ENCODE results near the gene TMEM253.
A peak's percentile ranks its signal among the peaks of the same experiment; 100 is the strongest.

TMEM253 gene

GRCh38 chr14:21100931-21101330, at the start of gene TMEM253:
Gene TMEM253 (plus strand): TSS chr14:21101066. CDS start chr14:21101344, 278 bp downstream.
- DNase-seq: no peak

GRCh38 chr14:21053184-21054122, 47.4 kb upstream of the TMEM253 start:
- no peak for DNase-seq

- DNase-seq: no peak
These were observed 46.6 kb upstream of the TMEM253 start for GRCh38 chr14:21054123-21054767.

GRCh38 chr14:21054768-21055145, 46.1 kb upstream of the TMEM253 start:
- no peak for DNase-seq

- DNase-seq: no peak
These were observed 45.3 kb upstream of the TMEM253 start for GRCh38 chr14:21055432-21056117.

GRCh38 chr14:21056520-21057163, 44.2 kb upstream of the TMEM253 start:
- no peak for DNase-seq

- no peak for DNase-seq
These were observed 42.8 kb upstream of the TMEM253 start, which contains the start of gene RNASE8 for GRCh38 chr14:21057803-21058675. Gene RNASE8 (plus strand): TSS chr14:21057822. CDS start chr14:21057893, 71 bp downstream.

- DNase-seq: no peak
These were observed 42.0 kb upstream of the TMEM253 start for GRCh38 chr14:21058903-21059302.

- no peak for DNase-seq
These were observed 40.8 kb upstream of the TMEM253 start for GRCh38 chr14:21059842-21060613.

GRCh38 chr14:21060614-21061346, 40.1 kb upstream of the TMEM253 start:
- no peak for DNase-seq

GRCh38 chr14:21061347-21061668, 39.6 kb upstream of the TMEM253 start:
- peak; percentile 0 for DNase-seq

- DNase-seq: peak; percentile 81
These were observed 37.4 kb upstream of the TMEM253 start for GRCh38 chr14:21063479-21063878.

GRCh38 chr14:21066882-21067502, 33.9 kb upstream of the TMEM253 start:
- DNase-seq: peak; percentile 3

- peak; percentile 16 for DNase-seq
These were observed 32.1 kb upstream of the TMEM253 start for GRCh38 chr14:21068521-21069387.

- DNase-seq: no peak
These were observed 31.3 kb upstream of the TMEM253 start for GRCh38 chr14:21069388-21070082.

GRCh38 chr14:21070083-21070609, 30.7 kb upstream of the TMEM253 start, which contains the start of gene ARHGEF40:
Gene ARHGEF40 (plus strand): TSS chr14:21070304. CDS start chr14:21070397, 93 bp downstream.
- no peak for DNase-seq

- peak; percentile 59 for DNase-seq
These were observed 30.1 kb upstream of the TMEM253 start for GRCh38 chr14:21070610-21071224.

Data from NCI-H226 (cell line).